Activated B cell treated with CpG ODN at 0.5 μM for 24 hours (primary cell): Measurements from ENCODE around the gene HOOK2. TPM values are rescaled to one million over a fixed set of nuclear protein-coding genes. Genes with fewer than 3 reads are reported as not detected.

Experiments
- ATAC-seq: fragments of 200-7000 bp; cut with Tn5 transposase; one replicate; pipeline ENCODE4 v1.10.0; 2021; ENCODE audit warnings: low read depth, mild to moderate bottlenecking, moderate library complexity
- CTCF ChIA-PET: fragments of 350-600 bp; sonication (Branson Sonifier 250); formaldehyde crosslinking; loops from one replicate; lab custom pipeline; 2021; ENCODE audit warnings: antibody characterized with exemption; lab: Charles Lee
- POLR2A ChIA-PET: fragments of 350-600 bp; sonication (Branson Sonifier 250); formaldehyde crosslinking; loops from one replicate; lab custom pipeline; 2021; ENCODE audit warnings: antibody characterized with exemption; lab: Charles Lee
- DNase-seq: peaks from one replicate; pipeline ENCODE4 v3.0.0; 2022
- H3K27ac Mint-ChIP-seq: one replicate; pipeline ENCODE4 v1.8.0; 2020; ENCODE audit warnings: mixed read lengths
- H3K27me3 Mint-ChIP-seq: one replicate; pipeline ENCODE4 v1.8.0; 2021; ENCODE audit warnings: mixed read lengths
- H3K36me3 Mint-ChIP-seq: one replicate; pipeline ENCODE4 v1.8.0; 2021; ENCODE audit warnings: low read depth, mixed read lengths
- H3K4me1 Mint-ChIP-seq: one replicate; pipeline ENCODE4 v1.8.0; 2021; ENCODE audit warnings: mixed read lengths
- H3K4me3 Mint-ChIP-seq: one replicate; pipeline ENCODE4 v1.8.0; 2020; ENCODE audit warnings: mild to moderate bottlenecking, mixed read lengths
- H3K9me3 Mint-ChIP-seq: one replicate; pipeline ENCODE4 v1.8.0; 2020; ENCODE audit warnings: mixed read lengths
- CTCF ChIP-seq: fragments of 200-600 bp; IDR thresholded peaks from one replicate; pipeline ENCODE4 v1.8.0; 2022; ENCODE audit warnings: antibody characterized with exemption, mild to moderate bottlenecking
- intact Hi-C: fragments of 100-400 bp; cut with micrococcal nuclease; formaldehyde crosslinking; loops from one replicate; pipeline ENCODE4 v1.15.1; 2024
- total RNA-seq: library from RNA; stranded (reverse); gene quantifications from 2 replicates; pipeline ENCODE4 v1.2.3, GENCODE V29; 2022

Gene HOOK2
- total RNA-seq, 1 donor from 2014 or later = 21.2 TPM

DNA sequence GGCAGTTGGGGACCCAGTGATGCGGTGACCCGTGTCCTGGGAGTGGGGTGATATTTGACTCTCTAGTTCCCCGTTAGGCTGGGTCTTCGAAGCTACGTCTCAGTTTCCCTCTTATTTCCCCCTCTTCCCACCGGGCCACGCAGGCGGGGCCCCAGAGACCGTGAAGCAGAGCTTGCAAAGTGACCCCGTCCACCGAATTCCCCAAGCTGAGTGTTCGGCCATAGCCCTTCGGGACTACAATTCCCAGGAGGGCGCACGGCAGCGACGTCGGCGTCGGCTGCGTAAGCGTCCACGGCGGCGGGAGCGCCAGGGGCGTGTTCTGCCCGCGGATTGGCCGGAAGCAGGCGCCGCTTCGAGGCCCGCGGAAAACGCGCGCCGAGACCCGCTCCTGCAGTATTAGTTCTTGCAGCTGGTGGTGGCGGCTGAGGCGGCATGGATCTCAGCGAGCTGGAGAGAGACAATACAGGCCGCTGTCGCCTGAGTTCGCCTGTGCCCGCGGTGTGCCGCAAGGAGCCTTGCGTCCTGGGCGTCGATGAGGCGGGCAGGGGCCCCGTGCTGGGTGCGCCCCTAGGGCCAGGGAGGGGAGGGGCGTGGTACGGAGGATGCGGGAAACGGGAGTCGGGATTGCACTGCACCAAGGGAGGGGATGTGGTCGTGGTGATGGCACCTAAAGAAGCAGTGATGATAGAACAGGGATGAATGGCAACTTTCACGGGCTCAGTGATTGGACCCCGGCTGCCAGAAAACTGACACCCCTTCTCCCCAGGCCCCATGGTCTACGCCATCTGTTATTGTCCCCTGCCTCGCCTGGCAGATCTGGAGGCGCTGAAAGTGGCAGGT, 31.1 kb upstream of the HOOK2 start, which contains the start of gene RNASEH2A:
RNASEH2A (plus strand) TSS at position 343 of the 840 bp plus-strand sequence; CDS start at position 433, 90 bp downstream.
- peaks cover 23% of the 10 kb centered on the region for H3K4me1 Mint-ChIP-seq
- peak within 1 kb of the TSS; percentile 92 for H3K4me3 Mint-ChIP-seq
- ATAC-seq = peak; percentile 93
- H3K27me3 Mint-ChIP-seq = peaks cover 5% of the 10 kb centered on the region
- H3K9me3 Mint-ChIP-seq = no peaks in the 10 kb centered on the region
- peaks cover 10% of the 10 kb centered on the region for H3K36me3 Mint-ChIP-seq
- intact Hi-C loops = loop anchor here (1.0 kb wide), 2 partner anchors 13 to 69 kb away; partner anchors contain the start of gene GET3
- H3K27ac Mint-ChIP-seq = peak within 1 kb of the TSS; percentile 86
- TF ChIP-seq CTCF = no peak
- POLR2A ChIA-PET = interaction anchor here (0.6 to 1.8 kb wide), 14 partner anchors 10 to 1861 kb away, joined by 3 to 21 read pairs (median 5); partner anchors contain the start of genes GCDH, JUNB, SYCE2 and TRIR
- CTCF ChIA-PET = interaction anchor here (0.7 to 2.3 kb wide), 9 partner anchors 10 to 288 kb away, joined by 3 to 9 read pairs (median 4); no protein-coding TSS in a partner anchor
- DNase-seq = peak; percentile 86

DNA sequence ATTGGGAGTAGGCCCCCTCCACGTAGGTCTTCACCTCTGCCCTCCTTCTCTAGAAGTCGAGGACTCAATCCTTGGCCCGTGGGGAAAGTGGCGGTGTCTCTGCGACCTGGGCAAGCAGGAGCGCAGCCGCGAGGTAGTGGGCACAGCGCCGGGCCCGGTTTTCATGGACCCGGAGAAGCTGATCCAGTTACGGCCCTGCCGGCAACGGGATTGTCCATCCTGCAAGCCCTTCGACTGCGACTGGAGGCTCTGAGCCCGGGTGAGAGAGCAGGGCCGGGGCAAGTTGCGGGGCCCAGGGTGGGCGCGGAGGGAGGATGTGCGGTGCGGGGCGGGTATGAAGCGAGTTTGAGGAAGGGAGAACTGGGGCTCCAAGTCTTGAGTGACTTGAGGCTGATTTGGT, 28.7 kb upstream of the HOOK2 start:
- H3K27ac Mint-ChIP-seq = no peak overlapping the region

GRCh38 chr19:12802267-12803106, 27.1 kb upstream of the HOOK2 start:
- DNase-seq = no peak
- ChIA-PET CTCF (interaction anchor here (1.0 to 1.1 kb wide), 2 partner anchors 10 to 36 kb away, joined by 3 to 4 read pairs; no protein-coding TSS in a partner anchor), POLR2A (interaction anchor here (0.7 to 1.3 kb wide), 3 partner anchors 9 to 33 kb away, joined by 3 to 5 read pairs (median 4); no protein-coding TSS in a partner anchor)
- intact Hi-C loops = no loop called here
- no peak for TF ChIP-seq CTCF
- ATAC-seq = no peak
- peaks cover 2% of the 10 kb centered on the region for H3K36me3 Mint-ChIP-seq
- peaks cover 31% of the 10 kb centered on the region for H3K4me1 Mint-ChIP-seq
- H3K27me3 Mint-ChIP-seq = peaks cover 5% of the 10 kb centered on the region
- H3K4me3 Mint-ChIP-seq = peak overlapping the region; percentile 82
- H3K27ac Mint-ChIP-seq = no peak overlapping the region
- no peaks in the 10 kb centered on the region for H3K9me3 Mint-ChIP-seq

More for the DNA sequence above, 28.7 kb upstream of the HOOK2 start:
- Mint-ChIP-seq H3K36me3 (peaks cover 7% of the 10 kb centered on the region), H3K4me3 (no peak overlapping the region), H3K27me3 (peaks cover 5% of the 10 kb centered on the region), H3K9me3 (no peaks in the 10 kb centered on the region), H3K4me1 (peaks cover 31% of the 10 kb centered on the region)
- no peak for TF ChIP-seq CTCF
- POLR2A ChIA-PET = interaction anchor here (0.6 to 0.8 kb wide), 3 partner anchors 11 to 879 kb away, joined by 5 to 11 read pairs (median 10); partner anchors contain the start of gene ZNF700
- DNase-seq (no peak), ATAC-seq (no peak)
- intact Hi-C loops = no loop called here
- CTCF ChIA-PET = interaction anchor here (1.0 kb wide), 1 partner anchor 43 kb away, joined by 3 read pairs; no protein-coding TSS in a partner anchor

- ATAC-seq (peak; percentile 69), DNase-seq (peak; percentile 59)
- Mint-ChIP-seq H3K36me3 (peaks cover 3% of the 10 kb centered on the region), H3K9me3 (no peaks in the 10 kb centered on the region), H3K4me3 (peak within 1 kb of the TSS; percentile 82), H3K27me3 (peaks cover 5% of the 10 kb centered on the region), H3K27ac (no peak within 1 kb of the TSS), H3K4me1 (peaks cover 26% of the 10 kb centered on the region)
- ChIA-PET CTCF (interaction anchor here (1.0 to 11.4 kb wide), 5 partner anchors 9 to 45 kb away, joined by 3 to 280 read pairs (median 7); partner anchors contain the start of gene HOOK2), POLR2A (interaction anchor here (0.7 to 1.3 kb wide), 4 partner anchors 8 to 32 kb away, joined by 3 to 5 read pairs (median 4); no protein-coding TSS in a partner anchor)
- intact Hi-C loops = no loop called here
- no peak for TF ChIP-seq CTCF
These were observed 26.3 kb upstream of the HOOK2 start, which contains the start of the genes PRDX2 and THSD8 for GRCh38 chr19:12801466-12802266. Gene PRDX2 (minus strand): TSS chr19:12801800. CDS start chr19:12801261, 539 bp downstream. Gene THSD8 (plus strand): TSS chr19:12802069. CDS start chr19:12802072, 3 bp downstream.
